Measurements from ENCODE around the gene CDX1.

DNA sequence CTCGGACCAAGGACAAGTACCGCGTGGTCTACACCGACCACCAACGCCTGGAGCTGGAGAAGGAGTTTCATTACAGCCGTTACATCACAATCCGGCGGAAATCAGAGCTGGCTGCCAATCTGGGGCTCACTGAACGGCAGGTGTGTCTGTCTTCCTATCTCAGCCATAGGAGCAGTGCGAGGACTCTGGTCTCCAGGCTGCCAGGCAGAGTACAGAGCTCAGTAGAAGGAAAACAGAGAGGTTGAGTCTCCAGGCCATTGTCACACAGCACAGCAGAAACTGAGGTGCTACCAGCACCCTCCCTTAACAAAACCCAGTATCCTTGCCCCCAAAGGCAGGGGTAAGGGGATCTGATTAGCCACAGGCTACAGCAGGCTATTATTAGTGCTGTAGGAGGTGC lies 16.2 kb downstream of the CDX1 start:
- TF ChIP-seq BHLHE40 (IDR thresholded peaks at IDR 0.05; ENCODE audit: borderline replicate concordance) (no peak), LEF1 (IDR thresholded peaks at IDR 0.05; ENCODE audit: borderline replicate concordance) (no peak), SUZ12 (IDR thresholded peaks at IDR 0.05) (no peak), HDGF (IDR thresholded peaks at IDR 0.05; ENCODE audit: borderline replicate concordance) (no peak), NFRKB (IDR thresholded peaks at IDR 0.05) (no peak), FOXM1 (IDR thresholded peaks at IDR 0.05; ENCODE audit: borderline replicate concordance) (no peak), SP1 (IDR thresholded peaks at IDR 0.05) (no peak), FOXK2 (IDR thresholded peaks at IDR 0.05) (no peak), FOXA1 (IDR thresholded peaks at IDR 0.05) (no peak), ARNT (IDR thresholded peaks at IDR 0.05) (no peak)
